GM23338 (cell line): ENCODE results near the gene UGCG. TPM values are rescaled to one million over a fixed set of nuclear protein-coding genes. Genes with fewer than 3 reads are reported as not detected.

ENCODE experiments used
- ATAC-seq: fragments of 200-7000 bp; cut with Tn5 transposase; 3 replicates; pipeline ENCODE4 v1.9.1; 2020
- DNase-seq: peaks from one replicate; pipeline ENCODE4 v3.0.0-alpha.2; 2015; ENCODE audit warnings: low spot score
- H2AFZ ChIP-seq: fragments of 200-600 bp; sonication (generic); 2 replicates; pipeline ENCODE4 v1.8.0; 2016; ENCODE audit warnings: antibody characterized with exemption, mild to moderate bottlenecking, moderate library complexity
- H3F3A ChIP-seq: fragments of 200-600 bp; sonication (generic); replicated peaks from 2 replicates; pipeline ENCODE4 v1.8.0; 2017; ENCODE audit warnings: antibody characterized with exemption, mixed run types, low read depth
- H3K27ac ChIP-seq: fragments of 200-600 bp; sonication (generic); 2 replicates; pipeline ENCODE4 v1.6.1; 2016; ENCODE audit warnings: low read depth
- H3K27me3 ChIP-seq: fragments of 200-600 bp; sonication (generic); 2 replicates; pipeline ENCODE4 v1.8.0; 2016; ENCODE audit warnings: mild to moderate bottlenecking, mixed run types, moderate library complexity; ENCODE audit not compliant: insufficient read depth
- H3K36me3 ChIP-seq: fragments of 200-600 bp; sonication (generic); 2 replicates; pipeline ENCODE4 v1.8.0; 2016; ENCODE audit warnings: mild to moderate bottlenecking; ENCODE audit not compliant: insufficient read depth
- H3K4me1 ChIP-seq: fragments of 200-600 bp; sonication (generic); 2 replicates; pipeline ENCODE4 v1.8.0; 2016; ENCODE audit warnings: mild to moderate bottlenecking, moderate library complexity; ENCODE audit not compliant: insufficient read depth
- H3K4me2 ChIP-seq: fragments of 200-600 bp; sonication (generic); 2 replicates; pipeline ENCODE4 v1.7.1; 2017; ENCODE audit warnings: mixed run types
- H3K4me3 ChIP-seq: fragments of 200-600 bp; sonication (generic); 2 replicates; pipeline ENCODE4 v1.6.1; 2016; ENCODE audit warnings: mixed run types
- H3K79me2 ChIP-seq: fragments of 200-600 bp; sonication (generic); replicated peaks from 2 replicates; pipeline ENCODE4 v1.8.0; 2017; ENCODE audit warnings: mild to moderate bottlenecking; ENCODE audit not compliant: insufficient read depth
- H3K9me2 ChIP-seq: fragments of 200-600 bp; sonication (generic); 2 replicates; pipeline ENCODE4 v1.8.0; 2017; ENCODE audit not compliant: insufficient read depth
- H4K20me1 ChIP-seq: fragments of 200-600 bp; sonication (generic); replicated peaks from 2 replicates; pipeline ENCODE4 v1.8.0; 2017; ENCODE audit warnings: mild to moderate bottlenecking; ENCODE audit not compliant: insufficient read depth
- H3K27ac Mint-ChIP-seq: 2 replicates; pipeline ENCODE4 v1.8.0; 2020; ENCODE audit warnings: inconsistent platforms, mild to moderate bottlenecking, moderate library complexity, mixed read lengths
- H3K27me3 Mint-ChIP-seq: 3 replicates; pipeline ENCODE4 v1.8.0; 2022; ENCODE audit warnings: low read depth, mild to moderate bottlenecking, moderate library complexity, mixed read lengths, inconsistent platforms; ENCODE audit not compliant: insufficient read depth, poor library complexity
- H3K36me3 Mint-ChIP-seq: 3 replicates; pipeline ENCODE4 v1.8.0; 2021; ENCODE audit warnings: low read depth, mild to moderate bottlenecking, inconsistent platforms, moderate library complexity, mixed read lengths
- H3K4me1 Mint-ChIP-seq: 3 replicates; pipeline ENCODE4 v1.8.0; 2020; ENCODE audit warnings: mild to moderate bottlenecking, inconsistent platforms, mixed read lengths
- H3K4me3 Mint-ChIP-seq: 3 replicates; pipeline ENCODE4 v1.8.0; 2021; ENCODE audit warnings: moderate library complexity, mild to moderate bottlenecking, inconsistent platforms, mixed read lengths
- H3K9me3 Mint-ChIP-seq: 3 replicates; pipeline ENCODE4 v1.8.0; 2020; ENCODE audit warnings: moderate library complexity, mild to moderate bottlenecking, inconsistent platforms, mixed read lengths
- CREB1 ChIP-seq: fragments of 250-450 bp; sonication (Bioruptor Pico); IDR thresholded peaks from 2 replicates; pipeline ENCODE4 v1.5.0; 2020; ENCODE audit warnings: low read depth, mild to moderate bottlenecking, moderate library complexity
- CTCF ChIP-seq, 2 experiments: fragments of 200-600 bp in 1 of 2; sonication (generic) in 1 of 2; conservative IDR thresholded peaks; 2 replicates each; pipeline versions ENCODE4 v1.5.1 to v1.6.1; 2016 to 2017; ENCODE audit warnings: antibody characterized with exemption in 2 of 2, low read depth in 2 of 2, mild to moderate bottlenecking in 2 of 2, moderate library complexity in 1 of 2
- ETS1 ChIP-seq: IDR thresholded peaks from 2 replicates; pipeline ENCODE4 v1.6.1; 2016; ENCODE audit warnings: antibody characterized with exemption
- NANOG ChIP-seq: IDR thresholded peaks from 2 replicates; pipeline ENCODE4 v1.6.1; 2016; ENCODE audit warnings: antibody characterized with exemption, borderline replicate concordance
- REST ChIP-seq: IDR thresholded peaks from one replicate; pipeline ENCODE4 v1.6.1; 2018; ENCODE audit warnings: antibody characterized with exemption; ENCODE audit not compliant: unreplicated experiment
- ZNF114 ChIP-seq: fragments of 250-450 bp; sonication (Bioruptor Pico); IDR thresholded peaks from 2 replicates; pipeline ENCODE4 v1.5.0; 2020; ENCODE audit warnings: mild to moderate bottlenecking, moderate library complexity
- ZNF331 ChIP-seq: fragments of 250-450 bp; sonication (Bioruptor Pico); IDR thresholded peaks from 2 replicates; pipeline ENCODE4 v1.5.0; 2020; ENCODE audit warnings: low read depth, mild to moderate bottlenecking, moderate library complexity
- ZNF462 ChIP-seq: fragments of 250-450 bp; sonication (Bioruptor Pico); IDR thresholded peaks from 2 replicates; pipeline ENCODE4 v1.5.0; 2020; ENCODE audit warnings: mild to moderate bottlenecking, moderate library complexity
- polyA plus RNA-seq: library from polyadenylated mRNA; unstranded; fragments of >200 nt; fragmentation: Nextera tagmentation; extraction: Ambion mirVana; gene quantifications from 2 replicates; pipeline ENCODE4 v1.2.1, GENCODE V29; 2016
- total RNA-seq: library from RNA; depleted of rRNA; stranded (reverse); fragments of >200 nt; shearing (Covaris generic); gene quantifications from 2 replicates; pipeline ENCODE4 v1.2.3, GENCODE V29; 2014

Gene UGCG
- total and polyA plus RNA-seq, 2 experiments from 2014 or later, result 30.4 to 44.9 TPM

- TF ChIP-seq ETS1 (no peak), ZNF114 (no peak), CTCF (conservative IDR thresholded peaks at IDR 0.05; ENCODE audit: low read depth in 2 of 2) (no peak)
Observed at GRCh38 chr9:111969061-111969460, 72.4 kb downstream of the UGCG start (continued).

GRCh38 chr9:111969622-111970021, 73.0 kb downstream of the UGCG start:
- DNase-seq, result no peak
- Histone ChIP-seq H3K27ac (no peak overlapping the region), H2AFZ (no peak overlapping the region), H3K36me3 (no peaks in the 10 kb centered on the region), H3F3A (no peaks in the 10 kb centered on the region), H3K4me1 (0 out of 2 replicates have a peak, but pooled peaks cover 4% of the 10 kb centered on the region), H4K20me1 (no peaks in the 10 kb centered on the region), H3K9me2 (no peaks in the 10 kb centered on the region), H3K79me2 (no peaks in the 10 kb centered on the region), H3K4me2 (no peak overlapping the region), H3K27me3 (no peaks in the 10 kb centered on the region), H3K4me3 (no peak overlapping the region)
- H3K36me3 Mint-ChIP-seq, result no peaks in the 10 kb centered on the region
- no peaks in the 10 kb centered on the region for H3K27me3 Mint-ChIP-seq
- peaks cover 6% of the 10 kb centered on the region; the same call in 2 of the 3 replicates for H3K4me1 Mint-ChIP-seq
- no peak overlapping the region for H3K4me3 Mint-ChIP-seq
- no peaks in the 10 kb centered on the region for H3K9me3 Mint-ChIP-seq
- no peak for ATAC-seq
- H3K27ac Mint-ChIP-seq, result no peak overlapping the region
- no peak for TF ChIP-seq ETS1
- no peak for TF ChIP-seq CTCF (conservative IDR thresholded peaks at IDR 0.05; ENCODE audit: low read depth in 2 of 2)
- no peak for TF ChIP-seq ZNF462 (CRISPR knock-in tag)
- TF ChIP-seq ZNF331 (CRISPR knock-in tag), result no peak
- TF ChIP-seq CREB1 (CRISPR knock-in tag), result no peak
- no peak for TF ChIP-seq REST
- TF ChIP-seq NANOG, result no peak
